A673 (cell line): ENCODE data around the gene GPR84. TPM values are rescaled to one million over a fixed set of nuclear protein-coding genes. Genes with fewer than 3 reads are reported as not detected.

Experiments used
- BruUV-seq: library from RNA; stranded (reverse); fragments of 400-500 nt; replicated peaks from 2 replicates; lab custom pipeline; 2021; lab: Mats Ljungman, UMichigan
- CTCF ChIA-PET: fragments of 300-600 bp; sonication (Branson Sonifier 250); formaldehyde crosslinking; loops from one replicate; lab custom pipeline; 2022; ENCODE audit warnings: antibody characterized with exemption; lab: Charles Lee
- POLR2A ChIA-PET: fragments of 300-600 bp; sonication (Branson Sonifier 250); formaldehyde crosslinking; loops from one replicate; lab custom pipeline; 2022; ENCODE audit warnings: antibody characterized with exemption; ENCODE audit not compliant: low non-redundant PET; lab: Charles Lee
- DNase-seq: peaks from one replicate; pipeline ENCODE4 v3.0.0-alpha.2; 2015; ENCODE audit warnings: low spot score
- H3K27ac ChIP-seq: fragments of 200-600 bp; sonication (generic); 2 replicates; pipeline ENCODE4 v1.5.1; 2016; ENCODE audit warnings: mixed run types, low read depth, mild to moderate bottlenecking, mixed read lengths, antibody characterized with exemption, low read length; ENCODE audit not compliant: poor library complexity, severe bottlenecking
- H3K27me3 ChIP-seq: fragments of 200-600 bp; sonication (generic); replicated peaks from 2 replicates; pipeline ENCODE4 v1.6.1; 2017; ENCODE audit warnings: mixed run types, low read depth, mild to moderate bottlenecking, mixed read lengths, antibody characterized with exemption, low read length; ENCODE audit not compliant: insufficient read depth, poor library complexity
- H3K36me3 ChIP-seq: fragments of 200-600 bp; sonication (generic); 2 replicates; pipeline ENCODE4 v1.6.1; 2016; ENCODE audit warnings: mixed run types, mild to moderate bottlenecking, mixed read lengths, antibody characterized with exemption, low read length; ENCODE audit not compliant: insufficient read depth, poor library complexity, severe bottlenecking
- H3K4me1 ChIP-seq: fragments of 200-600 bp; sonication (generic); 2 replicates; pipeline ENCODE4 v1.6.1; 2017; ENCODE audit warnings: mixed run types, mild to moderate bottlenecking, mixed read lengths, antibody characterized with exemption, low read length; ENCODE audit not compliant: insufficient read depth, poor library complexity, severe bottlenecking
- H3K4me3 ChIP-seq: fragments of 200-600 bp; sonication (generic); 2 replicates; pipeline ENCODE4 v1.5.1; 2016; ENCODE audit warnings: low read depth, mixed run types, mild to moderate bottlenecking, mixed read lengths, low read length; ENCODE audit not compliant: poor library complexity, severe bottlenecking
- H3K9me3 ChIP-seq: fragments of 200-600 bp; sonication (generic); 2 replicates; pipeline ENCODE4 v1.6.1; 2016; ENCODE audit warnings: mixed run types, low read depth, mild to moderate bottlenecking, mixed read lengths, antibody characterized with exemption, low read length; ENCODE audit not compliant: poor library complexity, severe bottlenecking
- EZH2 ChIP-seq: fragments of 200-600 bp; sonication (generic); IDR thresholded peaks from 2 replicates; pipeline ENCODE4 v1.6.1; 2017; ENCODE audit warnings: borderline replicate concordance, low read depth, mild to moderate bottlenecking, mixed read lengths, antibody characterized with exemption, low read length; ENCODE audit not compliant: poor library complexity, severe bottlenecking
- intact Hi-C: fragments of 100-400 bp; cut with micrococcal nuclease; formaldehyde crosslinking; loops from one replicate; pipeline ENCODE4 v1.10.0; 2022; ENCODE audit not compliant: unreplicated experiment
- total RNA-seq: library from RNA; stranded (reverse); gene quantifications from 2 replicates; pipeline ENCODE4 v1.2.3, GENCODE V29; 2021
- TF ChIP-seq, protein P1 (sequence below): fragments of 300-800, 200-600 bp; sonication (generic); conservative IDR thresholded peaks from 2 replicates; pipeline ENCODE4 v1.5.1; 2017; ENCODE audit warnings: low read depth, mild to moderate bottlenecking, antibody characterized with exemption, low read length, moderate library complexity, mixed read lengths

GPR84 gene
- total RNA-seq, 1 experiment from 2014 or later: not detected

DNA sequence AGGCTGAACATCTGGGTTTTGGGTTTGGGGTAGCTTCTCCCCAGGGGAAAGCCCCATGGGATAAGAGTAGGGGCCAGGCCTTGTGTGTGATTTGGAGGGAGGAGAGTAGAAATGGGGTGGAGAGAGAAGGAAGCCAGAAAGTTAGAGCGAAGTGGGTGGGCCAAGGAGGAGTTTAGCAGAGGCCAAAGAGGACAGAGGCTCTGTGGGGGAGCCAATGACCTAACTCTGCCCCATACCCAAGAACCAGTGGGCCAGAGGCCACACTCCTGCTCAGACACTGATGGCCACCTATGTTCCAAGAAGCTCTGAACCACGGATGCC, 10.9 kb upstream of the GPR84 start:
- intact Hi-C loops: loop anchor here (10.0 kb wide), 1 partner anchor 390 kb away; the partner anchor contains the start of gene HOXC10
- no peak for DNase-seq
- TF ChIP-seq, protein P1, sequence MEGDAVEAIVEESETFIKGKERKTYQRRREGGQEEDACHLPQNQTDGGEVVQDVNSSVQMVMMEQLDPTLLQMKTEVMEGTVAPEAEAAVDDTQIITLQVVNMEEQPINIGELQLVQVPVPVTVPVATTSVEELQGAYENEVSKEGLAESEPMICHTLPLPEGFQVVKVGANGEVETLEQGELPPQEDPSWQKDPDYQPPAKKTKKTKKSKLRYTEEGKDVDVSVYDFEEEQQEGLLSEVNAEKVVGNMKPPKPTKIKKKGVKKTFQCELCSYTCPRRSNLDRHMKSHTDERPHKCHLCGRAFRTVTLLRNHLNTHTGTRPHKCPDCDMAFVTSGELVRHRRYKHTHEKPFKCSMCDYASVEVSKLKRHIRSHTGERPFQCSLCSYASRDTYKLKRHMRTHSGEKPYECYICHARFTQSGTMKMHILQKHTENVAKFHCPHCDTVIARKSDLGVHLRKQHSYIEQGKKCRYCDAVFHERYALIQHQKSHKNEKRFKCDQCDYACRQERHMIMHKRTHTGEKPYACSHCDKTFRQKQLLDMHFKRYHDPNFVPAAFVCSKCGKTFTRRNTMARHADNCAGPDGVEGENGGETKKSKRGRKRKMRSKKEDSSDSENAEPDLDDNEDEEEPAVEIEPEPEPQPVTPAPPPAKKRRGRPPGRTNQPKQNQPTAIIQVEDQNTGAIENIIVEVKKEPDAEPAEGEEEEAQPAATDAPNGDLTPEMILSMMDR: no peak
- no peak for TF ChIP-seq EZH2
- no peak overlapping the region for H3K4me3 ChIP-seq
- H3K27ac ChIP-seq: peak overlapping the region; percentile 46
- H3K9me3 ChIP-seq: no peaks in the 10 kb centered on the region
- POLR2A ChIA-PET: no interaction called here
- no peaks in the 10 kb centered on the region for H3K27me3 ChIP-seq
- CTCF ChIA-PET: no interaction called here
- peaks cover 36% of the 10 kb centered on the region for H3K4me1 ChIP-seq
- no TSS peak for BruUV-seq
- no peaks in the 10 kb centered on the region for H3K36me3 ChIP-seq

DNA sequence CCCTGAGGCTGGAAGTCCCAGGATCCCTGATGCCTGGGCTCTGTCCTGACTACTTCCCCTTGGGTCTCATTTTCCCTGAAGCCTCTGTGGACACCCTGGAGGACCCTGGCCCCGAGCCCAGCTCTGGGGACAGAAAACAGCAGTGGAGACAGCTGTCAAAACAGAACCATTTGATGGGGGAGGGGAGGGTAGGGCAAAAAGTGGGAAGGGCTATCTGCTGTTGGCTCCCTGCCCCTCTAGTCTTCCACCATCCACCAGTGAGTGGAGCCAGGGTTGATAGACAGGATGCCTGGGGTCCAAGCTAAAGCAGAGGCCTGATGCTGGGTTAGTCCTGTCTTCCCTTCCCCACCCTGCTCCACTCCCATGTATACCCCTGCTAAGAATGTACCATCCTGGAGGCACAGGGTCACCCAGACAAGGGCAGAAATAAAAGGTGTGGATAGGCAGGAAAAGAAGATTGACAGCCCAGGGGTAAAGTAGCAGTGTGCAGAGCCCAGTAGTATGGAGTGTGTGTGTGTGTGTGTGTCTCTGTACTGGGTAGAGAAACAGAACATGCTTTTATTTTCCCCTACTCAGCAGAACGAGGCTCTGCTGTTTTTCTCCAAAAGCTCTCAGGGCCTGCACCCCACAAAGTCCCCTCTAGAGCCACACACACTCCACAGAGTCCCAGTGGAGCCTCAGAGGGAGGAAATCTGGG, 10.4 kb upstream of the GPR84 start:
- BruUV-seq: no TSS peak
- peak overlapping the region; percentile 46 for H3K27ac ChIP-seq
- ChIA-PET POLR2A (no interaction called here), CTCF (no interaction called here)
- H3K27me3 ChIP-seq: no peaks in the 10 kb centered on the region
- no peaks in the 10 kb centered on the region for H3K36me3 ChIP-seq
- peaks cover 40% of the 10 kb centered on the region for H3K4me1 ChIP-seq
- intact Hi-C loops: loop anchor here (10.0 kb wide), 1 partner anchor 390 kb away; the partner anchor contains the start of gene HOXC10
- H3K9me3 ChIP-seq: no peaks in the 10 kb centered on the region
- no peak overlapping the region for H3K4me3 ChIP-seq
- TF ChIP-seq, protein P1: no peak
- TF ChIP-seq EZH2: no peak
- DNase-seq: no peak

DNA sequence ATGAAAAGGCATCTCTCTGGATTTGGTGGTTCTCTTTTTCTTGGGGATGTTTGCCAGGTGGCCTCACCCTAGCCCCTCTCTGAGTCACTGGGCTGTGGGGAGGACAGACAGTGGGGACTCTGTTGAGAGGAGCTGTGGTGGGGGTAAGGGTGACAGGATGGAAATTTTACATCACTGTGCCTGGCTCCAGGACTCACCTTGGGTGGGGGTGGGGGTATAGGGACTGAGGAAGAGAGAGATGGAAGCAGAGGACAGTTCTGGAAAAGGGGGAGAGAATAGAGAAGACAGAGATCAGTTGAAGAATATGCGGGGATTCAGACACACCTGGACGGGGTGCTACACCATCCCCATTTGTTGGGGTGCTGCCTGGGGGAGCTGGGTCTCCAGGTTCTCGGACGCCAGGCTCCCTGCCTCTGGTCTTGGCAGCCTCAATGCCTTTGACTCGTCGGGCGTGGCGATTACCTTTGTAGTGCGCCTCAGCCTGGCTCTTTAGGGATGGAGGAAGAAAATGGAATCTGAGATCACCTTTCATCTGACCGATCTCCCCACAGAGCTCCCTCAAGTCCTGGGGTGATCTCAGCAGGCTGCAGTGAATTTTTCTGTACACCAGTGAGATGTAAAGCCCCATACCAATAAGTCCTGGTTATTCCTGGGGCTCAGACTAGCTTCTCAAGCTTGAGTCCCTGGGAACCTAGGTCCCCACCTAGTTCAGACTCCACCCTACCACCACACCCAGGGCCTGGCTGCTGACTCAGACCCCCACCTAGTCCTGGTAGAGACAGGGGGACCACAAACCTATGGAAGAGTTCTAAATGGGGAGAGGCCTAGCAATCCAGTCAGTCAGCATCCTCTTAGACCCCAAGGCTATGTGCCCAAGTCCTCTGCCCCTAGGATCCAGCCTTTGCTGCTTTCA, 9.6 kb upstream of the GPR84 start:
- H3K27ac ChIP-seq: peak overlapping the region; percentile 46
- ChIA-PET POLR2A (no interaction called here), CTCF (no interaction called here)
- H3K4me3 ChIP-seq: no peak overlapping the region
- no peaks in the 10 kb centered on the region for H3K36me3 ChIP-seq
- TF ChIP-seq EZH2: no peak
- TF ChIP-seq, protein P1: no peak
- intact Hi-C loops: loop anchor here (10.0 kb wide), 1 partner anchor 389 kb away; the partner anchor contains the start of gene HOXC10
- DNase-seq: no peak
- BruUV-seq: no TSS peak
- no peaks in the 10 kb centered on the region for H3K27me3 ChIP-seq
- no peaks in the 10 kb centered on the region for H3K9me3 ChIP-seq
- H3K4me1 ChIP-seq: peaks cover 43% of the 10 kb centered on the region
